Measurements from ENCODE around the gene CCDC142.
"Not testable (repeated sequence)": the region's sequence is repeated elsewhere in the genome, so short reads cannot be mapped to it uniquely, and the experiment has no call there.

Gene CCDC142

GRCh38 chr2:74472086-74472944 lies 10.5 kb downstream of the CCDC142 start, which contains the start of gene MRPL53:
MRPL53 (minus strand) TSS chr2:74472680; CDS start chr2:74472660, 20 bp downstream.
- Histone ChIP-seq H3K27me3 (ENCODE audit: insufficient read depth, low read length) (no peaks in the 10 kb centered on the region), H3K4me3 (ENCODE audit: low read length) (peak within 1 kb of the TSS; percentile 97), H3K9me3 (ENCODE audit: insufficient read depth, low read depth, low read length) (no peaks in the 10 kb centered on the region), H3K27ac (ENCODE audit: low read length) (peak within 1 kb of the TSS; percentile 59), H3K36me3 (ENCODE audit: insufficient read depth, low read depth, low read length) (peaks cover 18% of the 10 kb centered on the region), H3K4me1 (ENCODE audit: insufficient read depth, low read length) (no peaks in the 10 kb centered on the region; the same call in 1 of the 2 replicates), H3K9ac (ENCODE audit: low read depth, low read length) (peak within 1 kb of the TSS; percentile 88)

- no peaks in the 10 kb centered on the region for H3K27me3 ChIP-seq (ENCODE audit: insufficient read depth, low read length)
- H3K4me3 ChIP-seq (ENCODE audit: low read length), result peak overlapping the region; percentile 97
- H3K36me3 ChIP-seq (ENCODE audit: insufficient read depth, low read depth, low read length), result peaks cover 18% of the 10 kb centered on the region
- H3K9ac ChIP-seq (ENCODE audit: low read depth, low read length), result peak overlapping the region; percentile 88; the same call in 1 of the 2 replicates
- no peaks in the 10 kb centered on the region for H3K9me3 ChIP-seq (ENCODE audit: insufficient read depth, low read depth, low read length)
- H3K4me1 ChIP-seq (ENCODE audit: insufficient read depth, low read length), result no peaks in the 10 kb centered on the region; the same call in 1 of the 2 replicates
- no peak overlapping the region for H3K27ac ChIP-seq (ENCODE audit: low read length)
Measured at GRCh38 chr2:74471332-74472065, 11.3 kb downstream of the CCDC142 start.

- H3K4me3 ChIP-seq (ENCODE audit: low read length); H3K27ac ChIP-seq (ENCODE audit: low read length): not testable (repeated sequence)
Measured at GRCh38 chr2:74470742-74471141, 12.1 kb downstream of the CCDC142 start.

GRCh38 chr2:74464406-74464805 lies 18.4 kb downstream of the CCDC142 start:
- Histone ChIP-seq H3K27me3 (ENCODE audit: insufficient read depth, low read length) (no peaks in the 10 kb centered on the region), H3K36me3 (ENCODE audit: insufficient read depth, low read depth, low read length) (peaks cover 18% of the 10 kb centered on the region), H3K27ac (ENCODE audit: low read length) (no peak overlapping the region)

More at GRCh38 chr2:74470742-74471141, 12.1 kb downstream of the CCDC142 start:
- not testable (repeated sequence) for H3K4me1 ChIP-seq (ENCODE audit: insufficient read depth, low read length); H3K27me3 ChIP-seq (ENCODE audit: insufficient read depth, low read length); H3K9me3 ChIP-seq (ENCODE audit: insufficient read depth, low read depth, low read length); H3K9ac ChIP-seq (ENCODE audit: low read depth, low read length)
- H3K36me3 ChIP-seq (ENCODE audit: insufficient read depth, low read depth, low read length), result peaks cover 17% of the 10 kb centered on the region

GRCh38 chr2:74462786-74463105 lies 20.1 kb downstream of the CCDC142 start:
- Histone ChIP-seq H3K27me3 (ENCODE audit: insufficient read depth, low read length) (no peaks in the 10 kb centered on the region), H3K9me3 (ENCODE audit: insufficient read depth, low read depth, low read length) (no peaks in the 10 kb centered on the region), H3K4me3 (ENCODE audit: low read length) (no peak overlapping the region), H3K4me1 (ENCODE audit: insufficient read depth, low read length) (no peaks in the 10 kb centered on the region; the same call in 1 of the 2 replicates), H3K36me3 (ENCODE audit: insufficient read depth, low read depth, low read length) (peaks cover 18% of the 10 kb centered on the region), H3K27ac (ENCODE audit: low read length) (no peak overlapping the region), H3K9ac (ENCODE audit: low read depth, low read length) (no peak overlapping the region)

More at GRCh38 chr2:74464406-74464805, 18.4 kb downstream of the CCDC142 start:
- H3K4me1 ChIP-seq (ENCODE audit: insufficient read depth, low read length), result no peaks in the 10 kb centered on the region; the same call in 1 of the 2 replicates
- peak overlapping the region; percentile 89 for H3K4me3 ChIP-seq (ENCODE audit: low read length)
- peak overlapping the region; percentile 87 for H3K9ac ChIP-seq (ENCODE audit: low read depth, low read length)
- no peaks in the 10 kb centered on the region for H3K9me3 ChIP-seq (ENCODE audit: insufficient read depth, low read depth, low read length)

- Histone ChIP-seq H3K9me3 (ENCODE audit: insufficient read depth, low read depth, low read length) (no peaks in the 10 kb centered on the region), H3K4me1 (ENCODE audit: insufficient read depth, low read length) (no peaks in the 10 kb centered on the region; the same call in 1 of the 2 replicates), H3K27ac (ENCODE audit: low read length) (no peak overlapping the region)
Measured at GRCh38 chr2:74462054-74462785, 20.6 kb downstream of the CCDC142 start.

GRCh38 chr2:74461187-74462053 lies 21.4 kb downstream of the CCDC142 start:
- Histone ChIP-seq H3K9ac (ENCODE audit: low read depth, low read length) (no peak overlapping the region), H3K36me3 (ENCODE audit: insufficient read depth, low read depth, low read length) (peaks cover 18% of the 10 kb centered on the region), H3K27me3 (ENCODE audit: insufficient read depth, low read length) (no peaks in the 10 kb centered on the region), H3K27ac (ENCODE audit: low read length) (no peak overlapping the region), H3K4me1 (ENCODE audit: insufficient read depth, low read length) (peaks cover 3% of the 10 kb centered on the region), H3K9me3 (ENCODE audit: insufficient read depth, low read depth, low read length) (no peaks in the 10 kb centered on the region), H3K4me3 (ENCODE audit: low read length) (no peak overlapping the region)

More at GRCh38 chr2:74462054-74462785, 20.6 kb downstream of the CCDC142 start:
- no peak overlapping the region for H3K9ac ChIP-seq (ENCODE audit: low read depth, low read length)
- H3K36me3 ChIP-seq (ENCODE audit: insufficient read depth, low read depth, low read length), result peaks cover 18% of the 10 kb centered on the region
- H3K27me3 ChIP-seq (ENCODE audit: insufficient read depth, low read length), result no peaks in the 10 kb centered on the region
- H3K4me3 ChIP-seq (ENCODE audit: low read length), result no peak overlapping the region

GRCh38 chr2:74460187-74460586 lies 22.6 kb downstream of the CCDC142 start:
- H3K9me3 ChIP-seq (ENCODE audit: insufficient read depth, low read depth, low read length); H3K4me1 ChIP-seq (ENCODE audit: insufficient read depth, low read length); H3K27ac ChIP-seq (ENCODE audit: low read length); H3K27me3 ChIP-seq (ENCODE audit: insufficient read depth, low read length); H3K4me3 ChIP-seq (ENCODE audit: low read length); H3K9ac ChIP-seq (ENCODE audit: low read depth, low read length): not testable (repeated sequence)
- peaks cover 18% of the 10 kb centered on the region for H3K36me3 ChIP-seq (ENCODE audit: insufficient read depth, low read depth, low read length)

- H3K9ac ChIP-seq (ENCODE audit: low read depth, low read length); H3K27ac ChIP-seq (ENCODE audit: low read length); H3K27me3 ChIP-seq (ENCODE audit: insufficient read depth, low read length); H3K9me3 ChIP-seq (ENCODE audit: insufficient read depth, low read depth, low read length); H3K4me1 ChIP-seq (ENCODE audit: insufficient read depth, low read length): not testable (repeated sequence)
- peaks cover 18% of the 10 kb centered on the region for H3K36me3 ChIP-seq (ENCODE audit: insufficient read depth, low read depth, low read length)
- peak overlapping the region; percentile 95; the same call in 1 of the 2 replicates for H3K4me3 ChIP-seq (ENCODE audit: low read length)
Measured at GRCh38 chr2:74459503-74460118, 23.2 kb downstream of the CCDC142 start.

- Histone ChIP-seq H3K27me3 (ENCODE audit: insufficient read depth, low read length) (no peaks in the 10 kb centered on the region), H3K4me3 (ENCODE audit: low read length) (peak overlapping the region; percentile 95), H3K36me3 (ENCODE audit: insufficient read depth, low read depth, low read length) (peaks cover 18% of the 10 kb centered on the region), H3K4me1 (ENCODE audit: insufficient read depth, low read length) (peaks cover 10% of the 10 kb centered on the region), H3K27ac (ENCODE audit: low read length) (no peak overlapping the region), H3K9me3 (ENCODE audit: insufficient read depth, low read depth, low read length) (no peaks in the 10 kb centered on the region), H3K9ac (ENCODE audit: low read depth, low read length) (peak overlapping the region; percentile 96)
Measured at GRCh38 chr2:74458938-74459363, 23.8 kb downstream of the CCDC142 start.
